HG03175 (cell line): Measurements from ENCODE around the gene CHI3L2.

Experiments used
- ATAC-seq: cut with Tn5 transposase; IDR thresholded peaks from one replicate; pipeline ENCODE4 v1.9.1; 2021; ENCODE audit warnings: mild to moderate bottlenecking, moderate library complexity; ENCODE audit not compliant: unreplicated experiment

Gene CHI3L2

GRCh38 chr1:111247125-111247838 is 19.8 kb downstream of the CHI3L2 start:
- no peak for ATAC-seq

GRCh38 chr1:111249960-111250359 is 22.4 kb downstream of the CHI3L2 start:
- ATAC-seq = no peak

- ATAC-seq = no peak
Measured at GRCh38 chr1:111251570-111251969, 24.1 kb downstream of the CHI3L2 start.

GRCh38 chr1:111252786-111253185 is 25.3 kb downstream of the CHI3L2 start:
- ATAC-seq = no peak

DNA sequence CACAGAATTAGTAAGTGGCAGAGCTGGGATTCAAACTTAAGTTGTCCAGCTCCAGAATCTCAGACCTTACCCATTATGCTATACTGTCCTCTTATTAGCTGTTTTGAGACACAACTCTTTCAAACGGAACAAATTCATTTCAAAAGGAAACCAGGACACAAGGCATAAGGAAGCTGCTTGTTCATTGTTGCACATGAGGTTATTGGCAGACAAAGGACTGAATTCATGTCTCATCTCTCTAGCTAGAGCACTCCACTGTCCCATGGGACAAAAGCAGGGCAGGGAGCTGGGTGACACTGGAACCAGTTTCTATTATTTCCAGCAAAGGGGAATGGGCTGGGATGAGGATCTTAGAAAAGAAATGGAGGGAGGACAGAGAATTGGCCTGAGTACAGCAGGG is 26.4 kb downstream of the CHI3L2 start:
- ATAC-seq = no peak

DNA sequence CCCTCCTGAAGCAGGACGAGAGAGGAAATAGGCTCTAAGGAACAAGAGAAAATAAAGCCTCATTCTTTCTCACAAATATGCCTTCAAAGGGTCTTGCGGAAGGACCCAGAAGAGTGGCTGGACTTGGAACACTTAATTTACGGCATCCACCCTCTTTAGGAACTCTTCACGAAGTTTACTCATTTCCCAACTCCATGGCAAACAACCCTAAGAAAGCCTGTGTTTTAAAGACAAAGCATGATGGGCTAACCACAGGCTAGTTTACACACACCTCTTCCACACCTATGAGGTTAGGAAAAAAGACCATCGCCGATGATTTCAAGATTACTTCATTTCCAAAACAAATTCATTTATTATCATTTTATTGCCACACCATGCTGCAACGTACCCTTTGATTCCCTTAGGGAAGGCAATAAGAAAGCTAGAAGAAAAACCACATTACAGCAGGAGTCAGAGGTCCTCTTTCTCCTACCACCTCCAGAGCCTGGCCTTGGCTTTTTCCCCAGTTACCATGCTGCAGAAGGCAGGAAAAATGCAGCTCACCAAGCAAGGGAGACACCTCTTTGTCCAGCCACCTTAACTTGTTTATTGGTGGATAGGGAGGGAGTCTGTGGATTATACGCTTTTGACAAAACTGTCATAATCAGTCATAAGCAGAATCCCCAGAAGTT is 29.6 kb downstream of the CHI3L2 start:
- no peak for ATAC-seq

- ATAC-seq = no peak
Measured at GRCh38 chr1:111267801-111268508, 40.4 kb downstream of the CHI3L2 start.

DNA sequence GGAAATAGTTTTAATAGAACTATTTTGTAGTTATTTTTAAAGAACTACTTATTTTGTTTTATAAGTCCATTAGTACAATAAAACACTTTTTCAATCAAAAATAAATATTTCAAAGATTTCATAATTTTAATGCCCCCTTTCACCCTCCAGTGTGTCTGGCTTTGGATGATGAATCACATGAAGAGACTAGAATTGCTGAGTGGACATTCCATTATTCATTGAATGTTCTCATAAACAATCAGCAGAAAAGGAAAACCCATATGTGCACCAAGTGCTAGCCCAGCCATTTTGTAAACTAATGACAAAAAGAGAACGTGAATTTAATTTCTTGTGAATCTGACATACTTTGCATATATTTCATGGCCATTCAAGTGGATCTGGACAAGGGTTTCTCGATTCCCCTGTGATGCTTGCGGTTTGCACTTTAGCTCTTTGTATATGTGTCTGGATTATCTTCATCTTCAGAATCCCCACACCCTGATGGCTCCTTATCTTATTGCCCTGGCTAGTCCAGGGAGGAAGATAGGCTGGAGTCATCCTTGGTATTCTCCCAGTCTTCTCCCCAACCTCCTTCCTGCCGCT is 42.4 kb downstream of the CHI3L2 start:
- ATAC-seq = no peak

GRCh38 chr1:111270771-111271463 is 43.4 kb downstream of the CHI3L2 start:
- ATAC-seq = no peak

GRCh38 chr1:111271464-111271801 is 43.9 kb downstream of the CHI3L2 start:
- ATAC-seq = no peak

DNA sequence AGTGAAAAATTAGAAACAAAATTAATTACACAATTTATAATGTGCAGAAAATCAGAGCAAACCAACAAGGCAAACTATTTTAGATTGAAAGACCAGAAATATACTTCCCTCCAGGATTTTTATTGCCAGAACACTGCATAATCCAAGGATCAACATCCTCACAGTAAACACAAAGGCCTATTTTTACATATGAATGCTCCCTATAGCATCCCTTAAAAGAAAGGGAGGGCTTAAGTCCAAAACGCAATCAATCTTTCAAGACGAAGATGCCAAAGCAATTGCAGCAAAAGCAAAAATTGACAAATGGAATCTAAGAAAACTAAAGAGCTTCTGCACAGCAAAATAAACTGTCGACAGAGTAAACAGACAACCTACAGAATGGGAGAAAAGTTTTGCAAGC is 44.6 kb downstream of the CHI3L2 start:
- ATAC-seq = no peak

DNA sequence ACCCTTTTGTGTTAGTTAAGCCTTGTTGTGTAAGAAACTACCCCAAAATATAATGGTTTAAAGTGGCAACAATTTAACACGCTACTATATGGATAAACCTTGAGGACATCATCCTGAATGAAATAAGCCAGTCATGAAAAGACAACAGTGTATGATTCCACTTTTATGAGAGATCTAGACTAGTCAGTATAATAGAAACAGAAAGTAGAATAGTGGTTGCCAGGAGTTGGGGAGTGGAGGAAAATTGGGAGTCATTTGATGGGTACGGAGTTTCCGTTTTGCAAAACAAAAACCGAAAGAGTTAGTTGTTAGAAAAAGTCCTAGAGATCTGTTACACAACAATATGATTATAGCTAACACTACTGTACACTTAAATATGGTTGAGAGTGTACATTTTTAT is 47.1 kb downstream of the CHI3L2 start:
- ATAC-seq = no peak

DNA sequence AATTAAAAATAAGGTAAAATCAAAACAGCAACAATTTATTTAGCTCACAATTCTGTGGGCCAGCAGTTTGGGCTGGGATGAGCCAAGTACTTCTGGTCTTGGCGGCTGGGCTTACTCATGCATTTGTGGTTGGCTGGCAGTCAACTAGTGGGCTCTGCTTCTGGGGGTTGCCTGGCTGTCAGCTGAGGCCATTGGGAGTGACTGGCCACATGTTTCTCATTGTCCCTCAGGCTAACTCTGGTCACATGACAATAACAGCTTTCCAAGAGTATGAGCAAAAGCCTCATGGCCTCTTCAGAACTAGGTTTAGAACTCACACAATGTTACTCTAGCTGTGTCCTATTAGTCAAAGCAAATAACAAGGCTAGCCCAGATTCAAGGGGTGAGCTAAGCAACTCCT is 47.6 kb downstream of the CHI3L2 start:
- ATAC-seq = no peak

- ATAC-seq = no peak
Measured at GRCh38 chr1:111275780-111276433, 48.4 kb downstream of the CHI3L2 start.

- no peak for ATAC-seq
Measured at GRCh38 chr1:111279144-111279543, 51.6 kb downstream of the CHI3L2 start.

DNA sequence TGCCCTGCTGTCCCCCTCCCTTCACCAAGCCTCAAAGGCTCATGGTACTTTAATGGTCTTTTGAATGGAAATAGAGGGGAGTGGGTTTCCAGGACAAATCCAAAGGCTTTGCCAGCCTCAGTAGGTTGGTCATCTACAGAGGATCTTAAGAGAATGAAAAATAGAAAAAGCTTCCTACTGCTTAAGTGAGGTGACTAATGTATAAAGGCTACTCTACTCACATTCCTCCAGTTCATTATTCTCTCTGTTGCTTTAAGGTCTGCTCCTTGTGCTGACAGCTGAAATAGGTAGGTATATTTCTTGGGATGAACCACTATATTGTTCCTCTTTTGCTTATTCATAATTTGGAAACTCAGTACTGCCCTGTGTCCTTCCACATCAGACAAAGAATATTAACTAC is 52.8 kb downstream of the CHI3L2 start:
- ATAC-seq = no peak

DNA sequence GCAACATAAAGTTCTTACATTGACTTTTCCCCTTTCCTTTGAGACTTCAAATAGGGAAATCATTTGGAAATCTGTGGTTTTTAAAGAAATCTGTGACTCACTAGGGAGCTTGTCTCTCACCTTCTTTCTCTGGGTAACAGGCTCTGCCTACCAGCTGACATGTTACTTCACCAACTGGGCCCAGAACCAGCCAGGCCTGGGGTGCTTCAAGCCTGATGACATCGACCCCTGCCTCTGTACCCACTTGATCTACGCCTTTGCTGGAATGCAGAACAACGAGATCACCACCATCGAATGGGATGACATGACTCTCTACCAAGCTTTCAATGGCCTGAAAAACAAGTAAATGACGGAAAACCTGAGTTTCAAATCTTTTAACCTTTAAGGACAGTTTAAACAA is 53.9 kb downstream of the CHI3L2 start:
- ATAC-seq = no peak

DNA sequence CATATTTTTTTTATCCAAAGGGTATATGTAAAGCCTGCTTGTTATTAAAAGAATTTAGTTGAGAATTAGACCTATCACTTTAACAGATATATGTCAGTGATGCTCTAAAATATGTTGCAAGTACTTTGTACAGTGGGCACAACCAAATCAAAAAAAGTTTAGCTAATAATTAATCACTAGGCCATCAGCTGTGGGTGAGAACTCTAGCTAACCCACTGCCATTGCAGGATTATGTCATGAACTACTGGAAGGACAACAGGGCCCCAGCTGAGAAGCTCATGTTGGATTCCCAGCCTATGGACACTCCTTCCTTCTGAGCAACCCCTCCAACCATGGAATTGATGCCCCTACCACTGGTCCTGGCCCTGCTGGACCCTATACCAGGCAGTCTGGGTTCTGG is 56.3 kb downstream of the CHI3L2 start:
- ATAC-seq = no peak

DNA sequence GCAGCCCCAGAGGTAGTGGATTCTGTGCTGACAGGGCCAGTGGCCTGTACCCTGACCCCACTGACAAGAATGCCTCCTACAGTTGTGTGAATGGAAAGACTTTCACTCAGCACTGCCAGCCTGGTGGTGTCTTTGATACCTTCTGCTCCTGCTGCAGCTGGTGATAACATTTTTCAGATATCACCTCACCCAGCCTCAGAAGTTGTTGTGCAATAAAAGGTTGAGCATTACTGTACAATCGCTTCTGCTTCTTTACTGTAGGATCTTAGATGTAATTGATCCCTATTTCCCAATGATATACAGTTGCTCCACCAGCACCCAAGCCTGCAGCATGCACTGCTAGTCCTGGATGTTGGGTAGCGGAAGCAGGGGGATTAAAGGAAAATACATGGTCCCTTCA is 58.4 kb downstream of the CHI3L2 start:
- no peak for ATAC-seq

DNA sequence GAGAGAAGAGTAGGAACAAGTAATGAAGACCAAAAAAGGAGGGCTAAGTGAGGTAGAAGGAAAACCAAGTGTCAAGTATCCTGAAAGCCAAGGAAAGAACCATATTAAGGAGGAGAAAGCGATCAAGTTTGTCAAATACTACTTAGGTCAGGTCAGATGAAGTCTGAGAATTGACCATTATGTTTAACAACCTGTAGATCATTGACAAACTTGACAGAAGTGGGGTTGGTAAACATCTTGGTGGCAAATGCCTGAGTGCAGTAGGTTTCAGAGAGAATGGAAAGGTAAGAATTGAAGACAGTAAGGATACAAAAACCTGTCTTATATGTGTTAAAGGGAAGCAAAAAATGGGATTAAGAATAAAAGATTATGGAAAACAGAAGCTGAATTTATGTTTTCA is 59.4 kb downstream of the CHI3L2 start:
- ATAC-seq = no peak

GRCh38 chr1:111289371-111289770 is 61.9 kb downstream of the CHI3L2 start:
- ATAC-seq = no peak
